Left ventricle myocardium inferior (tissue), 1 donor: Measurements from ENCODE around the gene SLC22A31. TPM values are rescaled to one million over a fixed set of nuclear protein-coding genes. Genes with fewer than 3 reads are reported as not detected.
"Not testable (repeated sequence)": the region's sequence is repeated elsewhere in the genome, so short reads cannot be mapped to it uniquely, and the experiment has no call there.

Experiments
- DNase-seq: peaks from one replicate; pipeline ENCODE4 v3.0.0-alpha.2; 2020
- H3K27ac ChIP-seq: fragments of 200-600 bp; replicated peaks from 2 replicates; pipeline ENCODE4 v1.8.0; 2021
- H3K27me3 ChIP-seq: fragments of 200-600 bp; 2 replicates; pipeline ENCODE4 v1.8.0; 2021; ENCODE audit warnings: low read depth
- H3K36me3 ChIP-seq: fragments of 200-600 bp; 2 replicates; pipeline ENCODE4 v1.8.0; 2021
- H3K4me1 ChIP-seq: fragments of 200-600 bp; 2 replicates; pipeline ENCODE4 v1.8.0; 2021
- H3K4me3 ChIP-seq: fragments of 200-600 bp; 2 replicates; pipeline ENCODE4 v1.8.0; 2021; ENCODE audit warnings: mild to moderate bottlenecking, moderate library complexity
- H3K9me3 ChIP-seq: fragments of 200-600 bp; replicated peaks from 2 replicates; pipeline ENCODE4 v1.8.0; 2021
- intact Hi-C: fragments of 100-400 bp; cut with micrococcal nuclease; formaldehyde crosslinking; loops from one replicate; pipeline ENCODE4 v1.11.0; 2022
- total RNA-seq: library from RNA; stranded (reverse); fragmentation: NEBNext Ultra II Directional; extraction: Animal tissue kit (Norgen Biotek cat#: 25700); gene quantifications from one replicate; pipeline ENCODE4 v1.2.1, GENCODE V29; 2021
- TF ChIP-seq, protein P1 (sequence below): fragments of 200-600 bp; IDR thresholded peaks from 2 replicates; pipeline ENCODE4 v1.8.0; 2021; ENCODE audit warnings: antibody characterized with exemption, mild to moderate bottlenecking, borderline replicate concordance
- donor health status: DM: no; HTN: yes; CAD: no; lungs with severe emphysema.

The SLC22A31 gene
- total RNA-seq, 1 donor from 2014 or later, result not detected

DNA sequence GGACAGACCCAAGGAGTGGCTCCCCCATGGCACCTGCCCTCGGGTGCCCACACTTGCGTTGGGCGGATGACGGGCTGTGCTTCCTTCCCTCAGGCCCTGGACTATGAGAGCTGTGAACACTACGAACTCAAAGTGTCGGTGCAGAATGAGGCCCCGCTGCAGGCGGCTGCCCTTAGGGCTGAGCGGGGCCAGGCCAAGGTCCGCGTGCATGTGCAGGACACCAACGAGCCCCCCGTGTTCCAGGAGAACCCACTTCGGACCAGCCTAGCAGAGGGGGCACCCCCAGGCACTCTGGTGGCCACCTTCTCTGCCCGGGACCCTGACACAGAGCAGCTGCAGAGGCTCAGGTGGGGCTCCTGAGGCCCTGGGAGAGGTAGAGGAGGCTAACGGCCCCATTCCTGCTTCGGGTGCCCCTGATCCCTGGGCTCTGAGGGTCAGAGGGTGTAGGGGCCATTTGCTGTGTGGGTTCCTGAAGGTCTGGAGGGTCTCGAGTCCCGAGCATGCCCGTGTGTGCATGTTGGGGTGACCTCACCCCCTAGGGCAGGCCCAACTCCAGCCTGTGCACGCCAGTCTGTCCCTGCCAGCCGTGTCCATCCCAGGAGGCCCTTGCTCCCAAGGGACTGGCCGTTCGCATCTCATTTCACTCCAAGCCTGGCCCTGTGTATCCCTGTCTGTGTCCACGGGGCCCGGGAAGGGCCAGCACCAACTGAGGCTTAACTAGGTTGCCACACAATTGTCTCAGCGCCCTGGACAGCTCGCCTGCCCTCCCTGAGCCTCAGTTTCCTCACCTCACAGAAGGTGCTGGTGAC lies 10.0 kb downstream of the SLC22A31 start:
- Histone ChIP-seq H3K27me3 (peaks cover 16% of the 10 kb centered on the region), H3K27ac (no peak overlapping the region), H3K4me1 (peaks cover 11% of the 10 kb centered on the region), H3K36me3 (no peaks in the 10 kb centered on the region), H3K4me3 (no peak overlapping the region), H3K9me3 (no peaks in the 10 kb centered on the region)
- intact Hi-C loops, result no loop called here
- no peak for DNase-seq
- TF ChIP-seq, protein P1, sequence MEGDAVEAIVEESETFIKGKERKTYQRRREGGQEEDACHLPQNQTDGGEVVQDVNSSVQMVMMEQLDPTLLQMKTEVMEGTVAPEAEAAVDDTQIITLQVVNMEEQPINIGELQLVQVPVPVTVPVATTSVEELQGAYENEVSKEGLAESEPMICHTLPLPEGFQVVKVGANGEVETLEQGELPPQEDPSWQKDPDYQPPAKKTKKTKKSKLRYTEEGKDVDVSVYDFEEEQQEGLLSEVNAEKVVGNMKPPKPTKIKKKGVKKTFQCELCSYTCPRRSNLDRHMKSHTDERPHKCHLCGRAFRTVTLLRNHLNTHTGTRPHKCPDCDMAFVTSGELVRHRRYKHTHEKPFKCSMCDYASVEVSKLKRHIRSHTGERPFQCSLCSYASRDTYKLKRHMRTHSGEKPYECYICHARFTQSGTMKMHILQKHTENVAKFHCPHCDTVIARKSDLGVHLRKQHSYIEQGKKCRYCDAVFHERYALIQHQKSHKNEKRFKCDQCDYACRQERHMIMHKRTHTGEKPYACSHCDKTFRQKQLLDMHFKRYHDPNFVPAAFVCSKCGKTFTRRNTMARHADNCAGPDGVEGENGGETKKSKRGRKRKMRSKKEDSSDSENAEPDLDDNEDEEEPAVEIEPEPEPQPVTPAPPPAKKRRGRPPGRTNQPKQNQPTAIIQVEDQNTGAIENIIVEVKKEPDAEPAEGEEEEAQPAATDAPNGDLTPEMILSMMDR, result no peak

GRCh38 chr16:89189358-89190025 lies 10.8 kb downstream of the SLC22A31 start:
- Histone ChIP-seq H3K27ac (no peak overlapping the region), H3K4me3 (no peak overlapping the region), H3K27me3 (peaks cover 16% of the 10 kb centered on the region), H3K4me1 (peaks cover 11% of the 10 kb centered on the region), H3K36me3 (no peaks in the 10 kb centered on the region), H3K9me3 (no peaks in the 10 kb centered on the region)
- DNase-seq, result no peak
- TF ChIP-seq, protein P1, result no peak
- intact Hi-C loops, result no loop called here

- peaks cover 16% of the 10 kb centered on the region for H3K27me3 ChIP-seq
- H3K9me3 ChIP-seq, DNase-seq, intact Hi-C loops, H3K4me3 ChIP-seq, H3K36me3 ChIP-seq, H3K27ac ChIP-seq: not testable (repeated sequence)
- peaks cover 11% of the 10 kb centered on the region for H3K4me1 ChIP-seq
Observed at GRCh38 chr16:89188471-89189357, 11.6 kb downstream of the SLC22A31 start.

GRCh38 chr16:89187770-89188392 lies 12.5 kb downstream of the SLC22A31 start:
- Histone ChIP-seq H3K4me3 (no peak overlapping the region), H3K27ac (no peak overlapping the region), H3K27me3 (peaks cover 23% of the 10 kb centered on the region), H3K9me3 (no peaks in the 10 kb centered on the region), H3K36me3 (no peaks in the 10 kb centered on the region), H3K4me1 (peaks cover 11% of the 10 kb centered on the region)
- no peak for DNase-seq
- TF ChIP-seq, protein P1, result no peak
- intact Hi-C loops, result no loop called here

DNA sequence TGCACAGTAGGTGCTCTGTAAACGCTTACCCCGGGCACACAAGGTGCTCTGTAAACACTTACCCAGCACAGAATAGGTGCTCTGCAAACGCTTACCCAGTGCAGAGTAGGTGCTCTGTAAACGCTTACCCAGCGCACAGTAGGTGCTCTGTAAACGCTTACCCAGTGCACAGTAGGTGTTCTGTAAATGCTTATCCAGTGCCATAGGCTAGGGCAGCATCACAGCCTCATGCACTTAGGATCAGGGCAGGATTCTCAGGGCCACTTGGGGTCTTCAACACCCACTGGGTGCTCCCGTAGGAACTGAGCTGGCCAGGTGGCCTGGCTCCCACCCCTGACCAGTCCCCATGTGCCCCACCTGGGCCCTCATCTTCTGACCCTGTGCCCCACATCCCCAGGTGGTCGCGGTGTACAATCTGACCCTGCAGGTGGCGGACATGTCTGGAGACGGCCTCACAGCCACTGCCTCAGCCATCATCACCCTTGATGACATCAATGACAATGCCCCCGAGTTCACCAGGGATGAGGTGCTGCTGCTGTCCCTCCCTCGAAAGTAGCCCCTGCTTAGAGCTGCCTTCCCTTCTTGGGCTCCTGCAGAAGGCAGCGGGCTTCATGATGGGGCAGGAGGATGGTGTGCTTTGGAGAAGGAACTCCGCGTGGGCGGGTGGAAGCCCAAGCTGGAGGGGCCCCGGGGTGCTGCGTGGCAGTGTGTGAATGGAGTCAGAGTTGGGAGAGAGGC lies 13.1 kb downstream of the SLC22A31 start:
- H3K9me3 ChIP-seq, result no peaks in the 10 kb centered on the region
- peaks cover 10% of the 10 kb centered on the region for H3K4me1 ChIP-seq
- no peaks in the 10 kb centered on the region for H3K36me3 ChIP-seq
- TF ChIP-seq, protein P1, result no peak
- DNase-seq, result no peak
- H3K27me3 ChIP-seq, result peaks cover 29% of the 10 kb centered on the region
- no peak overlapping the region for H3K27ac ChIP-seq
- H3K4me3 ChIP-seq, result no peak overlapping the region
- intact Hi-C loops, result no loop called here

GRCh38 chr16:89186593-89187031 lies 13.7 kb downstream of the SLC22A31 start:
- H3K36me3 ChIP-seq, DNase-seq, intact Hi-C loops, H3K9me3 ChIP-seq, H3K4me1 ChIP-seq, H3K27ac ChIP-seq, H3K4me3 ChIP-seq: not testable (repeated sequence)
- peaks cover 26% of the 10 kb centered on the region for H3K27me3 ChIP-seq

DNA sequence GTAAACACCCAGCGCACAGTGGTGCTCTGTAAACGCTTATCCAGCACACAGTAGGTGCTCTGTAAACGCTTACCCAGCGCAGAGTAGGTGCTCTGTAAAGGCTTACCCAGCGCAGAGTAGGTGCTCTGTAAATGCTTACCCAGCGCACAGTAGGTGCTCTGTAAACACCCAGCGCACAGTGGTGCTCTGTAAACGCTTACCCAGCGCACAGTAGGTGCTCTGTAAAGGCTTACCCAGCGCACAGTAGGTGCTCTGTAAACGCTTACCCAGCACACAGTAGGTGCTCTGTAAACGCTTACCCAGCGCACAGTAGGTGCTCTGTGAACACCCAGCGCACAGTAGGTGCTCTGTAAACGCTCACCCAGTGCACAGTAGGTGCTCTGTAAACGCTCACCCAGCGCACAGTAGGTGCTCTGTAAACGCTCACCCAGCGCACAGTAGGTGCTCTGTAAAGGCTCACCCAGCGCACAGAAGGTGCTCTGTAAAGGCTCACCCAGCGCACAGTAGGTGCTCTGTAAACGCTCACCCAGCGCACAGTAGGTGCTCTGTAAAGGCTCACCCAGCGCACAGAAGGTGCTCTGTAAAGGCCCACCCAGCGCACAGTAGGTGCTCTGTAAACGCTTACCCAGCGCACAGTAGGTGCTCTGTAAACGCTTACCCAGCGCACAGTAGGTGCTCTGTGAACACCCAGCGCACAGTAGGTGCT lies 14.3 kb downstream of the SLC22A31 start:
- H3K36me3 ChIP-seq, DNase-seq, intact Hi-C loops, H3K4me3 ChIP-seq, H3K4me1 ChIP-seq, H3K27ac ChIP-seq, H3K9me3 ChIP-seq: not testable (repeated sequence)
- H3K27me3 ChIP-seq, result peaks cover 26% of the 10 kb centered on the region
